ENCODE results near the gene EPG5.
A peak's percentile ranks its signal among the peaks of the same experiment; 100 is the strongest.
"Not testable (repeated sequence)": the region's sequence is repeated elsewhere in the genome, so short reads cannot be mapped to it uniquely, and the experiment has no call there.

EPG5 gene

DNA sequence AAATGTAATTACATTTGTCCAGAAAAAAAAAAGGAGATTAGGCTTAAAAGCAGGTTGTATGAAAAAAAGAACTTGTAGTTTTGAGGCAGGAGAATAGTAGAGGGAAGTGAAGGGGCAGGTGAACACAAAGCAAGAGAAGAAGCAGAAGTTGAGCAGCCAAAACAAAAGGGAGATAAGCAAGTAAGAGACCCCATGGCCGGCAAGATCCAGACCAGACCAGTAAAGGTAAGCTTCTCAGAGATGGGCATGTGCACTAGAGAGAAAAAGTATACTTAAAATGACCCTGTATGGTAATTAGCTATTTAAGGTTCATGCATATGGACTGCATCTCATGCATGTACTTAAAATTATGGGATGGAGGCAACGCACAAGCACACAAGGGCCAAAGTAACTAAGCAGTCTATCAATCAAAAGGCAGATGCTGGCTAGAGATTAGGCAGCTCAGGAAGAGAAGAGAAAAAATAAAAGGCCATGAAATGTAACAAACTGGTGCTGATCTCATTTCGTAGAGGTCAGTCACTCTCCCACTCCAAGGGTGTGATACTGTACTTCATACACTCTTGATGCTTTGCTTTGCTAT is 132.0 kb downstream of the EPG5 start:
- DNase-seq, result no peak

DNA sequence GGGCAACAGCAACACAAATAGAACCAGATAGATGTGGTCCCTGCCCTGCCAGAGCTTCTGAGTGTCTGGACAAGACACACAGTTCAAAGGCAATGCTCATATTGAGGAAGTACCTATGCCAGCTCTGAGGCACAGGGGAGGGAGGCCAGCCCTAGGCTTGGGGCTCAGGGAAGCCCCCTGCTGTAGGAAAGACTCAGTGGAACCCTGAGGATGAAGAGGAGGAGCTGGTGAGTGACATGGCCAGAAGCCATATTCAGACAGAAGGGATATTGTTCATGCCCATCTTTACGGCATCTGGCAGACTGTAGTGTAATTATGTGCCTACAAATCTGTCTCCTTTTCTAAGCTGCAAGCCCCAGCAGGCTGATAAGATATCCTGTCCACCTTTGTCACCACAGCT is 132.8 kb downstream of the EPG5 start:
- DNase-seq, result no peak

DNA sequence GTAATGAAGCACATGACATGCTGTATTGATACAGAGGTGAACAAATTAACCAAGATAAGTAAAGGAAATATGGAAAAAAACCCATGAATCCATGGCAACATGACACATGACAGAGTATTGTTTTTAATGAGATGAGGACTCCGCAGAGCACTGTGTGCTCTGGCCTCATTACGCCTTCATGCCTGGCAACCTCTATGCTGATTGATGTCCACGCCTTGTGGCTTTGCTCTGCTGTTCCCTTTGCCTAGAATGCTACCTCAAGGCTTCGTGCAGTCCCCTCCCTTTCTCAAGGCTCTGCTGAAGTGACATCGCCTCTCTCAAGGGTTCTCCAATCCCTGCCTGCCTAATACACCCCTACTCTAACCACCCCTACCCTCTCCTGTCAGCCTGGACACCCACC is 133.3 kb downstream of the EPG5 start:
- DNase-seq, result no peak

DNA sequence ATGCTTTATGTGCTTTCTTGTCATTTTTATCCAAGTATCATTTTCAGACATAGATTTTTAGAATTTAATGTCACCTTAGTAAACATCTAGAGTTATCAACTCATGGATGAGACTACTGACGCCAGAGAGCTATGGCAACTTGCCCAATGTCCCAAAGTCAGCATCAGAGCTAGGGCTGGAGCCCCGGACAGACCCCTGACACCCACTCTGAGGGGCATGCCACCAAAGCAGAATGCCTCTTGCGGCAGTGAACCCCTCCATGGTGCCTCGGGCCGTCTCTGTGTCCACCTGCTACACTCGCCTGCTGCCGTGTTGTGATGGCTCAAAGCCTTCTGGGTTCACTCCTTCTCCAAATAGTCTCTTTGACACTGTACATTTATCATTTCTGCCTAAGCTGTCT is 136.2 kb downstream of the EPG5 start:
- DNase-seq, result no peak

DNA sequence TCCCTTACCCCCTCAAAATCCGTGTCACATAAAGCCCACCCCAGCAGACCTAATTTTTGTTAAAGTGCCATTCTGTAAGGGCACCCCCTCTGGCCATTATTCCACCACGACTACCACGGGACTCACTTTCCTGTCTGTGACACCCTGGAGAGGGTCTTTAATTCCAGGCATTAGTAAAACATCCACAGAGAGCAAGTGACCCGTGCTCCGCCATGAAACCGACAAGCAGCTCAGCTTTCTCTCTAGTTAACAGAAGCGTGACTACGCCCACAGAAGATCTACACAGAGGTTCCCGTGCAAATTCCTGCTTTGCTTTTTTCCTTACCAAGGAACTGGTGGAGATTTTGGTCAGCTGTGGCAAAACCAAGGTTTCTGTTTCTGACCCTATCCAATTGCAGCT is 137.3 kb downstream of the EPG5 start:
- DNase-seq, result no peak

DNA sequence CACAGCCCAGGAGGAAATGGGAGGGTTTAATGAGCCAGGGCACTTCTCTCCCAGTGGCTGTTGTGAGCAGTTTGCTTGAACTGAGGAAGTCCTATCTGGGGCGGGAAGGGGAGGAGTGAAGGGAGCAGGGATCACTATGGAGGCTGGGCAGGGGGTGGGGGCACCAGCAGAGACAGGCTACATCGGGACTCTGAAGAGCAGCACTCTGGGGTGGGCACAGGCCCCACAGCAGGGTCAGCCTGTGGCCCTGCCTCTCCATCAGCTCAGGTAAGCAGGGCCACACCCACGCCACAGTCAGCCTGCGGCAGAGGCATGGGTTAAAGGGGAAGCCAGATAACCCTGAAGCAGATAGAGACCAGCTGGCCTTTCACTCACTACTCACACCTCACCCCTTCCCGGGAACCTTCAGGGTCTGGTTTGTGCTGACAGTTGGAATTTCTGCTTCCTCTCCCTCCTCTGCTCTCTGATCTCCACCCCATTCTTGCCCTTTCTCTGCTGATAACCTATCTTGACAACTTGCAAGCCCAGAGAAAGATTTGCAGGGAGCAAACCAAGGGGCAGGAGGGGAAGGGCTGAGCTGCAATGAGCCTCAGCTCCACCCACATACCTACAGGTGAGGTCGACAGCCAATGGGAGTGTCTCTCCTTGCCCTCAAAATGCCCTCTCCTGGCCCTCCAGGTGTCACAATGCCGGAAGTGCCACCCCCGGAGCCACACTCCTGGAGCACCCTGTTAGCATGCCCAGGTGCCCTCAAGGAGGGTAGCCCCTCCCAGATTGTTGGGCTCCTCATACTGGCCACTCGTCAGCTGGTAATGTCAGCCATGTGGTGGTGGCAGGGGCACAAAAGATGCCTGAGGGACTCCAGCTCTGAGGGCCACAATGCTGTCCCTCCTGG is 138.0 kb downstream of the EPG5 start:
- DNase-seq, result no peak

DNA sequence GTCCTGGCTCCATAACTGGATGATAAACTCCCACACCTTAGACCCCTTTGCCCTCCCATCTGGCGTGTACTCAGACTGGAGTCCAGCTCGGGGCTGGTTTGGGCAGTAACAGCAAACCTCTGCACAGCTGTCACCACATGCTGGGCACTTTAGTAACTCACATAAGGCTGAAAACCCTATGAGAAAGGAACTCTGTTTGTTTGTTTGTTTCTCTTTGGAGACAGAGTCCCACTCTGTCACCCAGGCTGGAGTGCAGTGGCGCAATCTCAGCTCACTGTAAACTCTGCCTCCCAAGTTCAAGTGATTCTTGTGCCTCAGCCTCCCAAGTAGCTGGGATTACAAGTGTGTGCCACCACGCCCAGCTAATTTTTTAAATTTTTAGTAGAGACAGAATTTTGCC is 140.4 kb downstream of the EPG5 start:
- DNase-seq, result not testable (repeated sequence)

DNA sequence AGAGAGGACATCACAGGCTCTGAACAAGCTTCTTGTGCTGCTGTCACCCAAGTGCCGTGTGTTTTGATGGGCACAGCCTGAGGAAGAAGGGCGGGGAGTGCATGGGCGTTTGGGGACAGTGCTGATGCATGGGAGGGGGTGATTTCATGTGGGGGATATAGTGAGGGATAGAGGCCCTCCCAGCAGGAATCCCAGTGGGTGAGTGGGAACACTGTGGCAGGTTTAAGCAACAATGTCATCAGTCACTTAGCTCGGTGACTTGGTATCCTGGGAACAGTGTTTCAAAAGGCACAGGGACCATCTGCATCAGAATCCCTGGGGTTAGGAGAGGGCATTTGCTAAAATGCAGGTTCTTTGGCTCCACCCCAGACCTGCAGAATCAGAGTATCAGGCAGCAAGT is 141.0 kb downstream of the EPG5 start:
- DNase-seq, result no peak

DNA sequence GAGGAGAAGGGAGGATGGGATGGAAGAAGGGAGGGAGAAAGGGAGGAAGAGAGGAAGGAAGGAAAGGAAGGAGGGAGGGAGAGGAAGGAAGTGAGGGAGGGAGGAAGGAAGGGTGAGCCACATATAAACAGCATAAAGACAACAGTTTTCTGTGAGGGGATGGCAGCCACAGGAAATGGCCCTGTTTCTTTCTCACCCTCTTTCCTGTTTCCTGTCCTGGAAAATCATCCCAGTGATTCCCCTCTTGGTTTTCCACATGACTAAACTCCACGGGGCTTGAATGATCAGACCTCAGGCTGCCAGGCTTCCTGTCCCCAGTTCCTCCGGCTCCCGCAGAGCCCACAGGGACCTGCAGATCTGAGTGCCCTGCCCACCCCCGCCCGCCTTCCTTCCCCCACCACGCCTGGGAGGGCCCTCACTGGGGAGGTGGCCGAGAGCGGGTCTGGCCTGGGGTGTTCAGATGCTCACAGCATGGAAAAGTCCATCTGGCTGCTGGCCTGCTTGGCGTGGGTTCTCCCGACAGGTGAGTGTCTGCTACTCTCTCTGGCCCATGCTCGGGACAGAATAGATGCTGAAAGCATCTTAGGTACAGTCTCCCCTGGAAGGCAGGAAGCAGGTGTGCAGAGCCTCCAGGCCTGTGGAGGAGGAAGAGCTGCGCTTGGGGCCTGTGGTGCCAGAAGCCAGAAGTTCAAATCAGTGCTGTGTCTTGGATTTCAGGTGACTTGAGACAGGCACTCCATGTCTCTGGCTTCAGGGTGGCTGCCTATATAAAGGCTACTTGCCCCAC is 141.7 kb downstream of the EPG5 start, which contains the start of gene SIGLEC15:
Gene SIGLEC15, plus strand, starts transcription at position 418 of the 787 bp plus-strand sequence. Its CDS starts 54 bp downstream, at position 472.
- DNase-seq, result no peak

DNA sequence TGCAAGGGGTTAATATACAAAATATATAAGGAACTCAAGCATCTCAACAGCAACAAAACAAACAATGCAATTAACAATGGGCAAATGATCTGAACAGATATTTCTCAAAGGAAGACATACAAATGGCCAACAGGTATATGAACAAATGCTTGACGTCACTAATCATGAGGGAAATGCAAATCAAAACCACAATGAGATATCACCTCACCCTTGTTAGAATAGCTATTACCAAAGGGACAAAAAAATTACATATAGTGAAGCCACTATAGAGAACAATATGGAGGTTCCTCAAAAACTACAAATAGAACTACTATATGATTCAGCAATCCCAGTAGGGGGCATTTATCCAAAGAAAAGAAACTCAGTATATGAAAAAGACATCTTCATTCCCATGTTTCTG is 145.4 kb downstream of the EPG5 start:
- no peak for DNase-seq

DNA sequence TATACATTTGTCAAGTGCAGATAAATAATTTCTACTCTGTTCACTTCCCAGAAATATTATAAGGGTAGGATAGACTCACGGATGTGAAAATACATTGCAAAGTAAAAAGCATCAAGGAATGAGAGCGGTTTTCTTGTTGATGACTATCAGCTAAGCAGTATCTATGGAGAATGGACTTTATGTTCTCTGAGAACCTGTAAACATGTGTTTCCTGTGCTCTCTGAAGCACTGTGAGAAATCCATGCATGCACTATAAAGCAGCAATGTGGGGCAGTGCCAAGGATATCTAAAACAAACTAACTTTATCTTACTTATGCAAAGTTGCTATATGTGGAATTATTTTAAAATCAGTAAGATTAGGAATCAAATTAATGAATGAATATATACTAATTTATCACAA is 146.1 kb downstream of the EPG5 start:
- DNase-seq, result no peak

DNA sequence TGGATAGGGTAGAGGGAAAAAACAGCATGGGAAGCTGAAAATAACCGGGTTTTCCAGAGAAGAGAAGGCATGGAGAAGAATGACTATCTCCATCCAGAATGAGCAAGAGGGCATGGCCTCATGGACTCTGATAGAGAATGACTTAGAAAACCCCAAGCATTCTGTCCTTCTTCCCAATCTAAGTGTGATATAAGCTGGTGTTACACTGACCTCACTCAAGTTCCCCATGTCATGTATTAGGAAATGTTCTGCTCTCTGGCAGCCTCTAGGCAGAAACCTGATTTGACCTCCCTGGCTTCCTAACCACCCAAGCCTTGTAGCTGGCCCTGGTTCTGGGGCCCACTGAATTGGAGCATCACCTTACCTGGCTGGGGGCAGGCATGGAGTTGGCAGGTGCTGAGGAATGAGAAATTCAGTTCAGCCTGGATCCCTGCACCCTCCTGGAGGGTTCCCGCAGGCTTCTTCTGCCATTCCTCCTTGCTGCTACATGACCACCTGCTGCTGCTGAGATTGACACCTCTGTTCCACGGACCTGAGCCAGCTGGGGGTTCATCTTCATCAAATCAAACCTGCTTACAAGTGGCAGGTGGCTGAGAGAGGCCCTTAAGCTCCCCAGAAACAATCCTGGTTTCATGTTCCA is 146.9 kb downstream of the EPG5 start:
- no peak for DNase-seq

DNA sequence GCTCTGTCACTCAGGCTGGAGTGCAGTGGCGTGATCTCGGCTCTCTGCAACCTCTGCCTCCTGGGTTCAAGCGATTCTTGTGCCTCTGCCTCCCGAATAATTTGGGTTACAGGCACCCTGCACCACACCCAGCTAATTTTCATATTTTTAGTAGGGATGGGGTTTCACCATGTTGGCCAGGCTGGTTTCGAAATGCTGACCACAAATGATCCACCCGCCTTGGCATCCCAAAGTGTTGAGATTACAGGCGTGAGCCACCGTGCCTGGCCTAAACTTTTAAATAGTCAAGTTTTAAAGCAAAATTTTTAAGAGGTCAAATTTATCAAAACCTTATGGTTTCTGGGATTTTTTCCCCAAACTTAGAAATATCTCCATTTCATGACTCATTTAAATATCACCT is 148.4 kb downstream of the EPG5 start:
- DNase-seq, result not testable (repeated sequence)

DNA sequence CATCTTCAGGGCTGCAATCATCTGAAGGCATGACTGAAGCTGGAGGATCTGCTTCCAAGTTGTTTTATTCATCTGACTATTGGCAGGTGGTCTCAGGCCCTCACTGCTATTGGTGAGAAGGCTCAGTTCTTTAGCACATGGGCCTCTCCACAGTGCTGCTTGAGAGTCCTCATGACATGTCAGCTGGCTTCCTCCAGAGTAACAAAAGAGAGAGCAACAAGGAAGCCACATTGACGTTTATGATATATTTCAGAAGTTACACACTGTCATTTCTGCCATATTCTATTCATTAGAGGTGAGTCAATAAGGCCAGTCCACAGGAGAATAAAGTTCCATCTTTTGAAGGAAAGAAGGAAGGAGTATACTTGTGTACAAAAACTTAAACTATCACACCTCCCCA is 149.6 kb downstream of the EPG5 start:
- DNase-seq, result no peak

DNA sequence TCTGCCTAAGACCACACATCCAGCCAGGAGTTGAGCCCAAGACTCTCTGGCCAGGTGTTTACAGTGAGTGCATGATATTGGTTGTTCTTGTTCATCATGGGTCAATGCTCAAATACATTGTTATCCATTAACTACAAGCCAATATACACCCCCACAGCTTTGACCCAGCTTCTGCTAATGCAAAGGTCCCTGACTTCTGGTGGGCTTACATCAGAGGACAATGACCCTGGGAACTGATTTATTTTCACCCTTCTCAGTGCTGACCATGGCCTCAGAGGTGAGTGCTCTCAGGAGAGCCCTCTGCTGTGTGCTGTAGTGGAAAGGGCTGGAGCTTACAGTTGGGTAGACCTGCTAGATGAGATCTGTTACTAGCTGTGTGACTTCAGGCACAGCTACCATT is 152.4 kb downstream of the EPG5 start:
- DNase-seq, result not testable (repeated sequence)

DNA sequence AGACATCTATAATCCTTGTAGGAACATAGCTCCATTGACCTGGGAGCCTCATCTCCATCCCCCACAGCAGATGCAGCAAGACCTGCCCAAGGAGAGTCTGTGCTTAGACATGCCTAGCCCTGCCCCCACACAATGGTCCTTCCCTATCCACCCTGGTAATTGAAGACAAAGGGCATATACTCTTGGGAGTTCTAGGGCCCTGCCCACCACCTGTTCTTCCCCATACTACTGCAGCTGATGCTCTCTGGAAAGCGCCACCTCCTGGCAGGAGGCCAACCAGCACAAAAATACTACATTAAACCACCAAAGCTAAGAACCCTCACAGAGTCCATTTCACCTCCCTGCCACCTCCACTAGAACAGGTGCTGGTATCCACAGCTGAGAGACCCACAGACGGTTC is 160.0 kb downstream of the EPG5 start:
- DNase-seq, result peak; percentile 67

DNA sequence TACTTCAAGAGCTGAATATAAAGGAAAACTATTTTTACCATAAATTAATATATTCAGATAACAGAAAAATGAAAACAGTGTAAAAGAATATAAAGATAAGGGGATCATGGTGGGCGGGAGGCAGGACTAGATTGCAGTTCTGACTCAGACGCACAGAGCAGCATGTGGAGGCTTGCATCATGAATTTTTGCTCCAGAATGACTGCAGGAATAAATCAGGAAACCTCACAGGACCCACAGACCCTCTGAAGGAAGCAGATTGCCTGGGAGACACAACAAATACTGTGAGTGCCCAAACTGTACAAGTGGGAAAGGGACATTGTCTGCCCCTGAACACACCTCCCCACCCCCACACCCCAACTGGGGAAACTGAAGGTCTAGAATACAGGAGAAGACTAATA is 160.9 kb downstream of the EPG5 start:
- DNase-seq, result no peak

DNA sequence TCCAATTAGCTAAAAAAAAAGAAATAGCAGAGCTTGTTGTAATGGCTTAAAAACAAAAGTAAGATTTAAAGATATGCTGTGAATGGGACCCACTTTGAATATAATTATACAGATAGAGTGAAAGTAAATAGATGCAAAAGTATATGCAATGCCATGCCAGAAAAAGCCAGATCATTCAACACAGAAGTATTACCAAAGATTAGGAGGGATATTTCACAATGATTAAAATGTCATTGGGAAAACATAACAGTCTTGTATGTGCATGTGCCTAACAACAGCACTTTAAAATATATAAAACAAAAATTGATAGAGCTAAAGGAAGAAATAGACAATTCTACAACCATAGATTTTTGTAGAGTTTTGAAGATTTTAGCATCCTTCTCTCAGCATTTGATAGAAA is 161.6 kb downstream of the EPG5 start:
- no peak for DNase-seq

DNA sequence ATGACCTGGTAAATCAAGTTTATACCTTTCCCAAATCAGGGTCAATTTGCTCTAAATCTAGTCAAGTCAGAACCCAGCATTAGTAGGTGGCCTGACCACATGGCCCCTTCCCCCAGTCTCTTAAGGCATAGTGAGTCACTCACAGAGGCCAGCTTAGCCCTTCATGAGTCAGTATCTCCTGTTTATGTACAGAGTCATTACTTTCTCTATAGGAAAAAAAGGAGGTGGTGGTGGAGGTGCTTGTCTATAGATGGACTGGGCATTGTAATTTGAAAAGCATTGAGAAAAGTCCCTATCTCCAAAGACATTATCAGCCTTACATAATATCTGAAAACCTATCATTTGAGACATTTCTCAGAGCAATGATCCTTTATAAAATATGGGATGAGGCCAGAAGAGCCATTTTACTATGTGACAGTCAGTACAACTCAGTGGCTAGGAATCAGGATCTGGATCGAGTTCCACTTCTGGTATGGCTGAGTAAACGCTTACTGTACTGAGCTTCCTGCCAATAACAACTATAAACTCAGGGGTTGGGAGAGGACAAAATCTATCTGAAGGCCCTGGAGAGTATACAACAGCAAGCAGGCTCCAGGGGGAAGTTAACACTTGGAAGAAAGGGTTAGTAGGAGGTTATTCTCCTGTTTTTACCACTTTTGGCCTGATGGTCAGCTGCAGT is 164.2 kb downstream of the EPG5 start:
- no peak for DNase-seq

DNA sequence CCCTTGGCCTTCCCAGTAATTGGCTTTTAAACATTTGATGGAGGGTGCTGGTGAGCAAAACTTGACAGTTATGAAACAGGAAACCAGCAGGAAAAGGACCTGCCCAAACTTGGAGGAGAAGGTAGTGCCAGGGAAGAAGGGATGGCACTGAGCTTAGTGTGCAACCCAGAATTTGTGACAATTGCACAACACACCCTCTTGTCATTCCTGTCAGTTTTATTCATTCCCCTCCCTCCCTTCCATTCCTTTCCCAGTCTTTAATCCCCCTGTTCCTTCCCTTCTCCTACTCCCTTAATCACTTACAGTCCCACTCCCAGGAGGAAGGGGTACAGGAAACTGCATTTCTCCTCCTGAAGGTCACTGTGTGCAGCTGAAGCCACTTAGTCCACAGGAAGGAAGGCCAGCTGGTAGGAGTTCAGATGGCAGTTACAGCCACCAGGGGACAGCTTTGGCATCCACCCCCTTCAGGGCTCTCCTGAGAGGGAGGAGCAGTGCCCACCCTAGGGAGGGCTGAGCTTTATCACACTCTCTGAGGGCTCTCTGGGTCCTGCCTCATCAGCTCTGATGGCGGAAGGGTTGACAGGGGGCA is 165.6 kb downstream of the EPG5 start:
- DNase-seq, result no peak
